Activated naive CD4-positive, alpha-beta T cell treated with anti-CD3 and anti-CD28 coated beads, Interleukin-2, amount 50 U/mL, for 16 hours (primary cell): ENCODE data around the gene CD109.
A peak's percentile ranks its signal among the peaks of the same experiment; 100 is the strongest.
"Not testable (repeated sequence)": the region's sequence is repeated elsewhere in the genome, so short reads cannot be mapped to it uniquely, and the experiment has no call there.

Source experiments
- DNase-seq: peaks from one replicate; pipeline ENCODE4 v3.0.0-alpha.2; 2020

CD109 gene

DNA sequence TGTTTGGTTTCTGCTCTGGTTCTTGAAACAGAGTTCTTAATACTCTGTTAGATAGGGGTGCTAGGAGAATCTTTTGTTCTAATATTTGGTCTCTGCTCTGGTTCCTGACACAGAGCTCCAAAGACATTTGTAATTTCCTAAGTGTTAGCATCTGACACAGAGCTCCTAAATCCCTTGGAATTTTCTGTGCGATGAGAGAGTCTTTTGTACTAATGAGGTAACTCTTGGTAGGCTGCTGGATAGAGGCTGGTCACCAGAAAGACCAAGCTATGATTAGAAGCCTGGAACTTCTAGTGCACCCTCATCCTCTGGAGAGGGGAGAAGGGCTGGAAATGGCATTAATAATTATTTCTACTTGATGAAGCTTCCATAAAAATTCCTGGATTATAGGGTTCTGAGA, 7.7 kb upstream of the CD109 start:
- no peak for DNase-seq

- DNase-seq, result no peak
Observed at GRCh38 chr6:73690056-73690455, 5.9 kb upstream of the CD109 start.

DNA sequence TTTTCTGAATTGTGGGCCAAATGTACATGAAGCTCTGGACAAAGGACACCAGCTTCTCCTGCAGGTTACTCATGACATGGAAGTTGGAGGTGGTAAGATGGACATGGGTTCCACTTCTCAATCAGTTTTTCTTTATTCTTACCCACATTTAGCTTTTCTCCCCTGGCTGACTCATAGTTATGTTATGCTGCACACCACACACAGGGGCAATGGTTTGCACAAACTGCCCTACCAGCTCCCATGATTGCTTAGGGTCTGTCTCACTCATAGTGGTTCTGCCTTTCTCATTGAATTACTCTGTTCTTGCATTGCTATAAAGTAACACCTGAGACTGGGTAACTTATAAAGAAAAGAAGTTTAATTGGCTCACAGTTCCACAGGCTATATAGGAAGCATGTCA, 4.5 kb upstream of the CD109 start:
- DNase-seq, result no peak

DNA sequence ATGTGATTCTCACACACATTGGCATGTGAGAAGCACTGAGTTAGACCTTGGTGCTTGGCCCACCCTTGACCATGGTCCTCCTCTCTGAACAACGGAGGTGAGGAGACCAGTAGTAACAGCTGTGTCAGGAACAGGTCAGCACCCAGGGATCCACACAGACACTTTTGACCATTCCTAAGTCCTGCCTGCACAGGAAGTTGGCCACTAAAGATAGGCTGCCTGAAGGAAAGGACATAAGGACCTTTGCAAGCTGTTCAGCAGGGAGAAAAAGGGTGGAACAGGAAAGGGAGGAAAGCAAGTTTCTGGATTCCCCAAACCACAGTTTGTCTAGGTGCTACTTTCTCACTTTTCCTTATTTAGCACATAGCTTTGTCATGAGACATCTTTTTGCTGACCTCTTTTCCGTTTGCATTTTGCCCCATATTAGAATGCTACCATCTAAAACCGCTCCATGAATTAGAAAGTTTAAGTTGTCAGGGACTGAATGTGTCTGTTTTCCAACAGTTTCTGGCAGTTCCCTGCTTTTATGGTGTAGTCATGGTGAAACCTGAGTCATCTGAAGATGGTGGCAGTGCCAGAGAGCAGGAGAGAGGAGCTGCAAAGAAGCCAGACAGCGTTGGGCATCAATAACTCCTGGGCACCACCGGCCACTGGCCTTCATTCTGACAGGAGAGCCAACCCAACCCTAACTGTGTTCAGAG, 1.1 kb upstream of the CD109 start:
- no peak for DNase-seq

GRCh38 chr6:73696966-73697655, 1.1 kb downstream of the CD109 start:
- no peak for DNase-seq

DNA sequence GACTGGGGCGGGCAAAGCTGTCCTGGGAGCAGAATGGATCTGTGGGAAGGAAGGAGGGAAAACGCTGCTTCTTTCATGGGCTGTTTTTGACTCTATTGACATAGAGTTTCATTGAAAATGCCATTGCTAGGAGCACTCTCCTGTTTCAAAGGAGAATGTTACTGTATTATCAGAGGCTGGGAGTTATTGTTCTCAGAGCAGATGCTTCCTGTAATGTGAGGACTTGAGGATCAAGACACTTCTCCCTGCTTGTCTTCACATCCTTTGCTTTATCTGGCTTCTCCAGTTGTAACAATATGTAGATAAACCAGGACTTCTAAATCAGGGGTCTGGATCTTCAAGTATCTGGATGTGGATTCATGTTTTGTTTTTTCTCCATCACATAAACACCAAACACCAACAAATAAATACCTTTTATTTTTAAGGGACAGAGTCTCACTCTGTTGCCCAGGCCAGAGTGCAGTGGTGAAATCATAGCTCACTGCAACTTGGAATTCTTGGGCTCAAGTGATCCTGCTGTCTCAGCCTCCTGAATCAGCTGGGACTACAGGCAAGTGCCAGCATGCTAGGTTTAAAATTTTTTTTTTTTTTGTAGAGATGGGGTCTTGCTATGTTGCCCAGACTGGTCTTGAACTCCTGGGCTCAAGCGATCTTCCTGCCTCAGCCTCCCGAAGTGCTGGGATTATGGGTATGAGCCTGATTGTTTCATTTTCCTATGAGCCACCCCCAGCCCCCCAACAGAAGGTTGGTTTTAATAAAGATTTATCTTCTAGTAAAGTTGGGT, 3.9 kb downstream of the CD109 start:
- no peak for DNase-seq

DNA sequence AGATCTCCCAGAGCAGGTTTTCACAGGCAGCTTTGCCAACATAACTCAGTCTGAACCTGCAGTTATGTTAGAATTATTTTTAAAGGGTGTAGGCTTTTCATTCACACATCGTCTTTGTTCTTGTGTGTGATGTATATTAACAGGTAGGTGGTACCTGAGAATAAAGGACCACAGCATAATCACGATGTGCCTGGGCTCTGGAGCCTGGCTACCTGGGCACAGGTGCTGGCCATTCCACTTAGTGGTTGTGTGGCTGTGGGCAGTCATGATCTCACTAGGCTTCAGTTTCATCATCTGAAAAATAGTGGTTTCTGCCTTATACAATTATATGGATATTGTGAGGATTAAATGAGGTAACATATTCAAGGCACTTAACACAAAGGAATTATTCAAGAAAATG, 6.4 kb downstream of the CD109 start:
- no peak for DNase-seq

DNA sequence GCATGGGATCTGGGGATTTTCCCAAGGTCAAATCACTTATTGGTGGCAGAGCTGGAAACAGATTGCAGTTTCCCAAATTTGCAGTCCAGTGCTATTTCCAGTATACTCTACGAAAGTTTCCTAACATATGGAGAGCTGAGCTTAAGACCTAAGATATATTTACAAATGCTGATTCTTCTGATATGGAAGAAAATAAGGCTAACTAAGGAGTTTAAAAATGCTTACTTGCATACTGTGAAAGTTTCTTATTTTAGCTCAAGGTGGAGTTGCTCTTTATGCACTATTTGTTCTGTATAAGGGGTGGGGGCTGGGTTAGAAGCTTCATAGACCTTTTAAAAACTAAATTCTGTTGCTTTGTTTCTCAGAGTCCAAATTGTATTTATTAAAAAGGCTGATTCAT, 7.5 kb downstream of the CD109 start:
- no peak for DNase-seq

- no peak for DNase-seq
Observed at GRCh38 chr6:73704260-73704659, 8.3 kb downstream of the CD109 start.

- DNase-seq, result no peak
Observed at GRCh38 chr6:73704798-73705197, 8.8 kb downstream of the CD109 start.

DNA sequence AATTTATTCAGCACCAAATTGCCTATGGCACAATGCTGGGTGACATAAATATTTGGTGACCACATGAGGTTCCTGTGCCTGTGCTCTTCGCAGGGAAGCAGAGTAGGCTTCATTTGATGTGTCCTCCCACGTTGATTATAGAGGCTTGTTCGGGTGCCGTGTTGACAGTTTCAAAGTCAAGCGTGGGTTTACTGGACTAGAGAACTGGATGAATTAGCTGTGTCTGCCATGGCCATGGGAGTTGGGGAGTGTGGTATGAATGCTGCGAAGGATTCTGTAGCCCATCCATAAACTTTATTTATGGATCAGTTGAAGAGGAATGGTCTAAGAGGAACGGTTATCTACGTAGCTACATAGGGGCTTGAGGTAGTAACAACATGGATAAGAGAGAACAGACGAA, 11.0 kb downstream of the CD109 start:
- DNase-seq, result no peak

DNA sequence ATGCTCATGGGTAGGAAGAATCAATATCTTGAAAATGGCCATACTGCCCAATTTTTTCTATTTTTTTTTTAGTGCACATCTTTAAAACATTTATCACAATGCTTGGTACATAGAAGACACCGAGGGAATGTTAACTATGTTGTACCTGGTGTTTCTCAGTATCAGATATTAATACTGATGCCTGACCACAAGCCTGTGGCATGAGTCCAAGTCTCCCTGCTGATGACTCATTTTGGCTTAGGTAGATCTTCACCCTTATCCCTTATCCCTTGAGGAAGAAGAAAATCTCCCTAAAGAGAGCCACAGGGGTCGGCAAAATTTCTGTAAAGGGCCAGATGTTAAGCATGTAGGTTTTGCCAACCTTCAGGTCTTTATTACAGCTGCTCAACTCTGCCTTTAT, 14.5 kb downstream of the CD109 start:
- DNase-seq, result no peak

- DNase-seq, result no peak
Observed at GRCh38 chr6:73710948-73711347, 14.9 kb downstream of the CD109 start.

- DNase-seq, result no peak
Observed at GRCh38 chr6:73712535-73713173, 16.7 kb downstream of the CD109 start.

- no peak for DNase-seq
Observed at GRCh38 chr6:73713426-73714147, 17.6 kb downstream of the CD109 start.

- not testable (repeated sequence) for DNase-seq
Observed at GRCh38 chr6:73715111-73715508, 19.1 kb downstream of the CD109 start.

- no peak for DNase-seq
Observed at GRCh38 chr6:73719046-73719445, 23.0 kb downstream of the CD109 start.

DNA sequence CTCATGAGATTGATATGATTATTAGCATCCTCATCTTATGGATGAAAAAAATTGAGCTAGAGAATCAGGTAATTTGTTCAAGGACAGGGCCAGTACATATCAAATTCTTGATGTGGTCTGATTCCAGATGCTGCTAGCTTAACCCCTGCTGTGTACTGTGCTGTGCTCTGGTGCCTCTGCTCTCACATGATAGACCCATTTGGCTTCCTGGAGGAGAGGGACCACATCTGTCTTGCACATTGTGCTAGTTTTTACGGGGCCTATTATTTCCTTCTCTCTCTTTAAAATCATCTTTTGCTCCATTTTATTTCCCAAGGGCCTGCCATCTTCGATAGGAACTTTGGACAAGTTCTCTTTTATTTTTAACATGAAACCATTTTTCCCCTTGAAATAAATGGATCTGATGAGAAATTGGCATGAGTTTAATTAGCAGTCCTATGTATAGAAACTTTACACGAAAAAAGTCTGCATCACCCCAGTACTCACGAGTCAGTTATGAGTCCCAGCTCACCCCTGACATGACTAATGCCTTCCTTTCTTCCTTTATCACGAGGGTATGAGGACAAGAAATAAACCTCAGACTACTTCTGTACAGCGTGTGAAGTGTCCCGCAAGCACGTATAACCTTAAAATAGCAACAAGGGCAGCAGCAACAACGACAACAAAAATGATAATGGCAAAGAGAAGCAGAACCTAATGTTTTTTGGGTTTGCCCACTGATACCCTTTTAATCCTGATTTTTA, 26.5 kb downstream of the CD109 start:
- DNase-seq, result no peak

GRCh38 chr6:73723480-73723879, 27.5 kb downstream of the CD109 start:
- not testable (repeated sequence) for DNase-seq

DNA sequence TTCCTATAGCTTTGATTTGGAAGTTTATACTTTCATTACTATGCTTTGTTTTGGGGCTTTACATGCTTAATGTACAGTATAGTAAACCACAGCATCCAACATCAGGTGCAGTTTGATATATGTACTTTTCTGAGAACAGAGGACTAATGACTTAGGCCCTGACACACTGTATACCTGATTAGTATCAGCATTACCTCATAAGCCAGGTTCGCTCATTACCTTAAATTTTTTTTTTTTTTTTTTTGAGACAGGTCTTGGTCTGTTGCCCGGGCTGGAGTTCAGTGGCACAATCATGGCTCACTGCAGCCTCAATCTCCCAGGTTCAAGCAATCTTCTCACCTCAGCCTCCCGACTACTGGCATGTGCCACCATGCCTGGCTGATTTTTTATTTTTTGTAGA, 28.4 kb downstream of the CD109 start:
- no peak for DNase-seq

- peak; percentile 22 for DNase-seq
Observed at GRCh38 chr6:73725192-73725591, 29.2 kb downstream of the CD109 start.

DNA sequence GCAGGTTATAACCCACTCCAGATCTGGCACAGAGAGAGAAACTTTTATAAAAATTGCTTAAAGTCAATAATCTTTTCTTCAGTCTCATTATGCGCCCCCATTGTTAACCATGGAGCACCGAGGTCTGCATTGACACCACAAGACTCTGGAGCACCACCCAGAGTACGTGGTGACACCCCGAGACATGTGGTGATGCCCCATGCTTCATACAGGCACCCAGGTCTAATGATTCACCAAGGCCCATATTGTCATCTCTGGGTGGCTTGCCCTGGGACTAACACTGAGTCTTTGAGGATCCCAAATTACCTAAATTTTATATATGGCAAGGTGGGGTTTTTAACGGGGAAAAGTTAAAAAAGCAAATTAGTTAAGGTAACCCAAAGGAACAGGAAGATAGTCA, 31.1 kb downstream of the CD109 start:
- DNase-seq, result no peak
